GM18873 (cell line): ENCODE data around the gene LRRC8B.
A peak's percentile ranks its signal among the peaks of the same experiment; 100 is the strongest.
"Not testable (repeated sequence)": the region's sequence is repeated elsewhere in the genome, so short reads cannot be mapped to it uniquely, and the experiment has no call there.

Experiments used
- ATAC-seq: cut with Tn5 transposase; IDR thresholded peaks from one replicate; pipeline ENCODE4 v1.9.1; 2021; ENCODE audit warnings: mild to moderate bottlenecking, moderate library complexity, moderate number of reproducible peaks; ENCODE audit not compliant: unreplicated experiment, low FRiP score

The LRRC8B gene

DNA sequence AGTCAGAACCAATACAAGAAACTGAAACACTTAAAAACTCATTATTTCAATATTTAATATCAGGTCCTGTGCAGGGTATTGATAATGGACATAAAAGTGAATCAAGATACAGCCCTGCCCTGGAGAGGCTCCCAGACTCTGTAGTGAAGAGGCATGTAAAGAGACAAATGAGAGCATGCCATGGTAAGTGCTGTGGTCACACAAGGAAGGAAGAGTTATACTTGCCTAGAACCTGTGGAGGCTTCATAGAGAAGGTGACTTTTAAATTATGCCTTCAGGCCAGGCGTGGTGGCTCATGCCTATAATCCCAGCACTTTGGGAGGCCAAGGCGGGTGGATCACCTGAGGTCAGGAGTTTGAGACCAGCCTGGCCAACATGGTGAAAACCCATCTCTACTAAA is 105.0 kb downstream of the LRRC8B start:
- not testable (repeated sequence) for ATAC-seq

DNA sequence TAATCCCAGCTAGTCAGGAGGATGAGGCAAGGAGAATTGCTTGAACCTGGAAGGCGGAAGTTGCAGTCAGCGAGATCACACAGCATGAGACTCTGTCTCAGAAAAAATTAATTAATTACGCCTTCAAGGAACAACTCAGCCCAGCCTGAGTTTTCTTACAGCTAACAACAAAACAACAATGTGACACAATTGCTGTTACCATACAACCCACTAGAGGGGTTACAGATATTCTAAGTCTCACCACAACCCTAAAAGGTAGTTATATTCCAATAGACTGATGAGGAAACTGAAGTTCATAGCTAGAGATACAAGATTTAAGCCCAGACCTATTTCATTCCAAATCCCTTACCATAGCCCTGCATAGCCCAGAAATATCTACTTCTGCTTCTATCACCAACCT is 105.4 kb downstream of the LRRC8B start:
- ATAC-seq, result no peak

GRCh38 chr1:89631816-89632656 is 107.4 kb downstream of the LRRC8B start:
- ATAC-seq, result no peak

- ATAC-seq, result peak; percentile 69
Measured at GRCh38 chr1:89632657-89633247, 108.1 kb downstream of the LRRC8B start, which contains the start of gene LRRC8C. Gene LRRC8C, plus strand, starts transcription at chr1:89633120. Its CDS starts 53,354 bp downstream, at chr1:89686474.

- peak; percentile 42 for ATAC-seq
Measured at GRCh38 chr1:89633248-89633799, 108.7 kb downstream of the LRRC8B start.

- no peak for ATAC-seq
Measured at GRCh38 chr1:89633800-89634625, 109.4 kb downstream of the LRRC8B start.

GRCh38 chr1:89635825-89636815 is 111.5 kb downstream of the LRRC8B start:
- no peak for ATAC-seq

DNA sequence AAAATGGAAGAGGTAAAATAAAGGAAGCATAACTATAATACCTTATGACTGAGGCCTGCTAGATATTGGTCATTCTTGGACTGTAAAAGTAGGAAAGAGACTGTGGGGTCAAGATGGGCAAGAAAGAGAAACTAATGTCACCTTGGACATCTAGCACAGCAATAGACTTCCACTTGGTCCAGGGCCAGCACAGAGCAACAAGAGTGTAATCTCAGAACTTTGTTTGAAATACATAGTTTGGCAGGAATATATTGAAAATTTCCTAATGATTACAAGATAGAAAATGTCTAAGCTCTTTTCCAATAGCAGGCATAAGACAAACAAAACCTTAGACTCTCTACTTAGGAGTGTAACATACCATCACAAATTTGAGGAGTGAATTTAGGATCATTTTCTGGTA is 112.9 kb downstream of the LRRC8B start:
- no peak for ATAC-seq

DNA sequence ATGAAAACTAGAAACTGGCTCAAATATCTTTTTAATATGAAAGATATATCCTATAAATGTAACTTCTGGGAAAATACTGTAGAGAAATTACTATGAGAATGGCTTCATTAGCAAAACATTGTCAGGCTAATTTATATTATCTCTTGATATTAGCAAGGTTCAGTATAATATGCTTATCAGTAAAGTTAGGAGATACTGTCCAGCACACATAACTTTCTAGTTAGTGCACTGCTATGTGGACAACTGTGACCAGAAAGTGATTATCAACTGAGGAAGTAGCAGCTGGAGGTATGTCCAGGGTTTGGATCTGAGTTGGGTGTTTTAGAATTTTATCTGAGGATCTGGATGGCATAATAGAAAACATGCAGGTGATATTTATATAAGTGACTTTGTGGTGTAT is 115.8 kb downstream of the LRRC8B start:
- no peak for ATAC-seq

DNA sequence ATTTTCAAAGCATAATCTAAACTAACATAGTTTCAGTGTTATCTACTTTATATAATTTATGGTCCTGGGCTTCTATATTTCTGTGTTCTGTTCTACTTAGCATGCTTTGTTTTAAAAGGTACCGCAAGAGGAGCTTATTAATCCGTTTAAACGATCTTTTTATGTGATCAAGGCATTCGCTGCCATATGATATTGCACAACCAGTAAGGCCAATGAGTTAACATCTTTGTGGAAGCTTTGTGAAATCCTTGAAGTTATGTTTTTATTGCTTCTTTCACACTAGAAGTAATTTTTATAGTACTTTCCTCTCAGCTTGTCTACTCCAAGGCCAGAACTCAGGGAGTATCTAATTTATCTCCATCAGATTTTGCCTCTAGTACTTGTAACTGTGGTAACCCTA is 117.2 kb downstream of the LRRC8B start:
- ATAC-seq, result no peak

GRCh38 chr1:89643577-89643976 is 118.9 kb downstream of the LRRC8B start:
- ATAC-seq, result no peak

DNA sequence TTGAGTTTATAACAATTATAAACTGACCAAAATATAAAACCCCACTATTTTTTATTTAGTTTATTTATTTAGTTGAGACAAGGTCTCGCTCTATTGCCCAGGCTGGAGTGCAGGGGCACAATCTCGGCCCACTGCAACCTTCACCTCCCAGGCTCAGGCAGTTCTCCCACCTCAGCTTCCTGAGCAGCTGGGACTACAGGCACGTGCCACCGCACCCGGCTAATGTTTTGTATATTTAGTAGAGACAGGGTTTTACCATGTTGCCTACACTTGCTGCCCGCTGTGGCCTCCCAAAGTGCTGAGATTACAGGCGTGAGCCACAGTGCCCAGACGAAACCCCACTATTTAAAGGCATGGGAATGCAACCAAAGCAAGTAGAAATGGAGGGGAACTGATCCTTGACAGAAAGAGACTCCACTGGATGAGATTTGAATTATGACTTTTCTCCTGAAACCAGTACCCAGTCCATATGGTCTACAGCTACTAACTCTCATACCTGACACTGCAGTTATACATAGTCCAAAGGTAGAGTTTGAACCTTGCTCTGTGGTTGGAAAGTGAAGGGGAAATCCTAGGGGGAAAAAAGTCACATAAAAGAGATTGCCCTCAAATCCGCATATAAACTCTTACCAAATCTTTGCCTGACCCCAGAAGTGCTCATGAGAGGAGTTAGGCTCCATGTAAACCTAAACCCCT is 119.6 kb downstream of the LRRC8B start:
- ATAC-seq, result no peak

GRCh38 chr1:89646259-89646658 is 121.6 kb downstream of the LRRC8B start:
- ATAC-seq, result no peak
